Fibroblast of pulmonary artery (primary cell): ENCODE measurements around the gene TGFBI.

Source experiments
- DNase-seq: peaks from one replicate; pipeline ENCODE4 v3.0.0-alpha.2; 2010; ENCODE audit warnings: low read depth
- H3K4me3 ChIP-seq: replicated peaks from 2 replicates; pipeline ENCODE4 v1.5.1; 2011; ENCODE audit warnings: low read depth, mild to moderate bottlenecking, control low read depth, low read length, moderate library complexity
- TF ChIP-seq, protein P1 (sequence below): IDR thresholded peaks from 2 replicates; pipeline ENCODE4 v1.5.1; 2011; ENCODE audit warnings: mild to moderate bottlenecking, control low read depth, low read length, inconsistent platforms; ENCODE audit errors: missing control alignments

The TGFBI gene

GRCh38 chr5:136073714-136074529 is 45.1 kb downstream of the TGFBI start:
- TF ChIP-seq, protein P1, sequence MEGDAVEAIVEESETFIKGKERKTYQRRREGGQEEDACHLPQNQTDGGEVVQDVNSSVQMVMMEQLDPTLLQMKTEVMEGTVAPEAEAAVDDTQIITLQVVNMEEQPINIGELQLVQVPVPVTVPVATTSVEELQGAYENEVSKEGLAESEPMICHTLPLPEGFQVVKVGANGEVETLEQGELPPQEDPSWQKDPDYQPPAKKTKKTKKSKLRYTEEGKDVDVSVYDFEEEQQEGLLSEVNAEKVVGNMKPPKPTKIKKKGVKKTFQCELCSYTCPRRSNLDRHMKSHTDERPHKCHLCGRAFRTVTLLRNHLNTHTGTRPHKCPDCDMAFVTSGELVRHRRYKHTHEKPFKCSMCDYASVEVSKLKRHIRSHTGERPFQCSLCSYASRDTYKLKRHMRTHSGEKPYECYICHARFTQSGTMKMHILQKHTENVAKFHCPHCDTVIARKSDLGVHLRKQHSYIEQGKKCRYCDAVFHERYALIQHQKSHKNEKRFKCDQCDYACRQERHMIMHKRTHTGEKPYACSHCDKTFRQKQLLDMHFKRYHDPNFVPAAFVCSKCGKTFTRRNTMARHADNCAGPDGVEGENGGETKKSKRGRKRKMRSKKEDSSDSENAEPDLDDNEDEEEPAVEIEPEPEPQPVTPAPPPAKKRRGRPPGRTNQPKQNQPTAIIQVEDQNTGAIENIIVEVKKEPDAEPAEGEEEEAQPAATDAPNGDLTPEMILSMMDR, result no peak
- no peak overlapping the region for H3K4me3 ChIP-seq
- DNase-seq, result no peak

DNA sequence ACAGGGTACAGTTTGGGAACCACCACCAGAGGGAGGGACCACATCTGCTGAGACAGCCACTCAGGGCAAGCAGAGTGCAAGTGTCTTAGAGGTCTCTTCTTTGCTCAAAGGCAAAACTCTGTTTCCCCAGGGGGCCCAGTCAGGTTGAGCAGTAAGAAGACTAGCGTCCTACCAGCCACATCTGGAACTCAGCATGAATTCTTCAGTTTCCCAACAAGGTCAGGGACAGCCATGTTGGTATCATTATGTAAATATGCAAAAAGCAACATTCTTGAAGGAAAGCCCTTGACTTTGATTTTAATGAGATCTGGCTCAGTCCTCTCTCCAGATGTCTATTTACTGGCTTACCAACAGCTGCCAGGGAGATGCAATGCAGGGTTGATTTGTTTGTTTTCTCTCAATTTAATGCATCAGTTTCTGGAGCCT is 46.7 kb downstream of the TGFBI start:
- TF ChIP-seq, protein P1, result no peak
- no peak for DNase-seq
- H3K4me3 ChIP-seq, result no peak overlapping the region

DNA sequence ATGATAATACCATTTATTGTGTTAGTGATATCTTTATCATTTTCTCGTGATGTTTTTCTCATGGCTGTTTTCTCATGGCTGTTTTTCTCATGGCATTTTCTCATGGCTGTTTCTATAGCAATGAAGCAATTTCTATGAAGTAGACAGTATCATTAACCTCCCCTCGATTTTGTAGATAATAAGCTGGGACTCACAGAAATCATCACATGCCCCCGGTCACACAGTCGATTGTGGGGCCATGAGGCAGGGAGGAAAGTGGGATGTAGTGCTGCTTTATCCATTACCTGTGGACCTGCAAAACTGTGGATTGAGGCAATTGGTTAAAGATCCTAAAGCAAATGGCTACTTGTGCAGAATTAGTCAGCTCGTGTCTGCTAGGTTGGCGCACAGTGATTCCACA is 47.3 kb downstream of the TGFBI start:
- TF ChIP-seq, protein P1, result no peak
- H3K4me3 ChIP-seq, result no peak overlapping the region
- DNase-seq, result no peak

DNA sequence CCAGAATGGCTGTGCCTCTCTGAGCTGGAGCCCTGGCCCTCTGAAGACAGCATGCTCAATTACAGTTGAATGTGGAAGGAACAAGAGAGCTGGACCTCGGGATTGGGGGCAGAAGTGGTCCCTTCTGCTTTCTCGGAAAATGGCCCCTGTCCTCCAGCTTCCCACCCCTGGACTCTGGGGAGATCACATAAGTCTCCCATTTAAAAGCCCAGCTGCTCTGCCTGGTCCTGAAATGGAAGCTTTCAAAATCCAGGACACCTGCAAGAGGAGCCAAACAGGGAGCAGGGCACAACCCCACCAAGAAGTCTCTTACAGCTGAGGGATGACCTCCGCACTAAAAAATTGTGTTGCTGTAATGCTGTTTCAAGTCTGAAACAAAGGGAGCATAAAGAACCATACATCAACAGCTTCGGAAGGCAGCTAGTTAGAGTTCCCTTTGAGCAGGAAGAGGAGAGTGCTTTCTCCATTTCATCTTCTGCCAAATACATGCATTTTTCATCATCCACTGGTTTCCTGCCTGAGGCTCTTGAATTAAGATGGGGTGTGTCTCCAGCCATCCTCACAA is 48.2 kb downstream of the TGFBI start:
- TF ChIP-seq, protein P1, result no peak
- H3K4me3 ChIP-seq, result no peak overlapping the region
- DNase-seq, result no peak

GRCh38 chr5:136079195-136079985 is 50.6 kb downstream of the TGFBI start:
- TF ChIP-seq, protein P1, result peak; percentile 7
- H3K4me3 ChIP-seq, result peak overlapping the region; percentile 42

DNA sequence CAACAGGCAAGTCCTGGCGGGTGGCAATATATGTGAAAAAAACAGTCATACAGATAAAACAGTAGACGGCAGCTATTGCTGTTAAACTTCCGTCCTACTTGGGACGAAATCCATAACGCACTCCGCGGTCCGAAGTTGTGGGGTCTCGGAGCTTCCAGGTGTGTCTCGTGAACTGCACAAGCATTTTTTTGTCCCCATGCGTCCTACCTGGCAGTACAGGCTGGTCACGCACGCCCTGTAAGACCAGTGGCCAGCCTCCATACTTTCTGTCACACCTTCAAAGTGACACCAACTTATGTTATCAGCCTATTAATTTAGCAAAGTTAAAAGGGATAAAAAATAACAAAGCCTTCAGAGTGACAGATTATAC is 51.3 kb downstream of the TGFBI start:
- TF ChIP-seq, protein P1, result no peak
- no peak for DNase-seq
- H3K4me3 ChIP-seq, result peak overlapping the region; percentile 42

More at GRCh38 chr5:136079195-136079985, 50.6 kb downstream of the TGFBI start:
- no peak for DNase-seq
